ENCODE results near the gene PALMD.

Gene PALMD

GRCh38 chr1:99634971-99635624, 10.8 kb upstream of the PALMD start:
- no peak for DNase-seq

- DNase-seq: no peak
These were observed 10.2 kb upstream of the PALMD start for GRCh38 chr1:99635664-99636063.

GRCh38 chr1:99636647-99637175, 9.2 kb upstream of the PALMD start:
- no peak for DNase-seq

GRCh38 chr1:99638853-99639252, 7.1 kb upstream of the PALMD start:
- no peak for DNase-seq

GRCh38 chr1:99639408-99639807, 6.5 kb upstream of the PALMD start:
- no peak for DNase-seq

- DNase-seq: no peak
These were observed 6.0 kb upstream of the PALMD start for GRCh38 chr1:99639945-99640344.

GRCh38 chr1:99640672-99641071, 5.2 kb upstream of the PALMD start:
- DNase-seq: no peak

- no peak for DNase-seq
These were observed 4.4 kb upstream of the PALMD start for GRCh38 chr1:99641558-99641957.

GRCh38 chr1:99642053-99642452, 3.9 kb upstream of the PALMD start:
- DNase-seq: no peak

- no peak for DNase-seq
These were observed 2.7 kb upstream of the PALMD start for GRCh38 chr1:99643021-99643779.

GRCh38 chr1:99644279-99645004, 1.5 kb upstream of the PALMD start:
- DNase-seq: no peak

- DNase-seq: no peak
These were observed 710 bp upstream of the PALMD start for GRCh38 chr1:99645203-99645602.

GRCh38 chr1:99646868-99647267, 955 bp downstream of the PALMD start:
- no peak for DNase-seq

- DNase-seq: no peak
These were observed 1.6 kb downstream of the PALMD start for GRCh38 chr1:99647490-99647889.

GRCh38 chr1:99648107-99648506, 2.2 kb downstream of the PALMD start:
- peak in 3 of 56 donors; percentile 1 to 16 (median 3) for DNase-seq

GRCh38 chr1:99650030-99650429, 4.1 kb downstream of the PALMD start:
- DNase-seq: no peak

- DNase-seq: no peak
These were observed 5.0 kb downstream of the PALMD start for GRCh38 chr1:99650773-99651437.

- no peak for DNase-seq
These were observed 7.0 kb downstream of the PALMD start for GRCh38 chr1:99652881-99653281.

GRCh38 chr1:99655376-99655775, 9.5 kb downstream of the PALMD start:
- no peak for DNase-seq

- no peak for DNase-seq
These were observed 10.8 kb downstream of the PALMD start for GRCh38 chr1:99656701-99657100.

GRCh38 chr1:99657213-99658030, 11.5 kb downstream of the PALMD start:
- no peak for DNase-seq

Measured in nucleus accumbens (tissue), 56 donors.